Fibroblast of lung (primary cell): Measurements from ENCODE around the gene HERC2.

ENCODE experiments used
- CTCF ChIP-seq, 2 donors: IDR thresholded peaks in 1 of 2; conservative IDR thresholded peaks in 1 of 2; 1 replicate in 1 of 2; 2 replicates in 1 of 2; pipeline ENCODE4 v1.5.1; 2011 to 2012; ENCODE audit warnings: low read length in 2 of 2, control low read depth in 1 of 2, inconsistent platforms in 1 of 2, low read depth in 1 of 2, mild to moderate bottlenecking in 1 of 2
- EZH2 ChIP-seq: IDR thresholded peaks from 2 replicates; pipeline ENCODE4 v1.5.1; 2012; ENCODE audit warnings: low read length, control low read depth, mild to moderate bottlenecking; ENCODE audit errors: missing control alignments

GRCh38 chr15:28133281-28133680 lies 188.7 kb downstream of the HERC2 start:
- TF ChIP-seq EZH2: no peak
- no peak for TF ChIP-seq CTCF (conservative IDR thresholded peaks at IDR 0.05 in 1 of 2, IDR thresholded peaks at IDR 0.05 in 1 of 2; ENCODE audit: low read depth in 1 of 2, low read length in 2 of 2)
